H1 (cell line): ENCODE results near the gene NR1I3. TPM values are rescaled to one million over a fixed set of nuclear protein-coding genes. Genes with fewer than 3 reads are reported as not detected.

Experiments used
- CTCF ChIA-PET: fragments of 300-600 bp; sonication (Branson Sonifier 250); formaldehyde crosslinking; loops from one replicate; lab custom pipeline; 2021; ENCODE audit not compliant: partially characterized antibody; lab: Charles Lee
- POLR2A ChIA-PET: fragments of 300-600 bp; sonication (Branson Sonifier 250); formaldehyde crosslinking; loops from one replicate; lab custom pipeline; 2021; ENCODE audit warnings: inconsistent platforms; ENCODE audit not compliant: partially characterized antibody; lab: Charles Lee
- DNase-seq, 2 experiments: peaks; one replicate each; pipeline versions ENCODE4 v3.0.0 to v3.0.0-alpha.2; 2010 to 2022; ENCODE audit warnings: low spot score in 2 of 2, low read depth in 1 of 2, mixed read lengths in 1 of 2
- FAIRE-seq: peaks from 2 replicates; lab custom pipeline; 2011; peaks lifted over from hg19 to GRCh38; lab: Jason Lieb, UNC
- H2AFZ ChIP-seq: 2 replicates; pipeline ENCODE4 v1.8.1; 2012; ENCODE audit warnings: low read length, inconsistent platforms
- H2AK5ac ChIP-seq: 2 replicates; pipeline ENCODE4 v1.6.1; 2013; ENCODE audit warnings: low read depth, low read length
- H2BK120ac ChIP-seq: replicated peaks from 2 replicates; pipeline ENCODE3; 2013; ENCODE audit warnings: low read depth, low read length, inconsistent platforms
- H2BK12ac ChIP-seq: 2 replicates; pipeline ENCODE4 v1.6.1; 2013; ENCODE audit warnings: low read depth, low read length
- H2BK15ac ChIP-seq: 2 replicates; pipeline ENCODE4 v1.6.1; 2013; ENCODE audit warnings: low read length
- H2BK20ac ChIP-seq: 2 replicates; pipeline ENCODE4 v1.6.1; 2013; ENCODE audit warnings: low read length
- H2BK5ac ChIP-seq: 2 replicates; pipeline ENCODE4 v1.6.1; 2013; ENCODE audit warnings: low read depth, low read length
- H3K14ac ChIP-seq: 2 replicates; pipeline ENCODE4 v1.6.1; 2013; ENCODE audit warnings: inconsistent platforms; ENCODE audit not compliant: insufficient read length
- H3K18ac ChIP-seq: 2 replicates; pipeline ENCODE4 v1.6.1; 2013; ENCODE audit warnings: low read length; ENCODE audit errors: extremely low read depth
- H3K23ac ChIP-seq: 2 replicates; pipeline ENCODE4 v1.6.1; 2013; ENCODE audit warnings: inconsistent platforms; ENCODE audit not compliant: insufficient read length
- H3K23me2 ChIP-seq: 2 replicates; pipeline ENCODE4 v1.6.1; 2013; ENCODE audit warnings: low read depth, low read length
- H3K27ac ChIP-seq: 2 replicates; pipeline ENCODE4 v1.6.1; 2011; ENCODE audit warnings: low read depth, low read length, inconsistent platforms
- H3K27me3 ChIP-seq, 4 experiments: replicated peaks in 1 of 4; 1 replicate in 1 of 4; 2 replicates in 3 of 4; pipeline versions ENCODE4 v1.6.1 to v1.8.1; 2011 to 2013; ENCODE audit warnings: low read length in 3 of 4, mild to moderate bottlenecking in 3 of 4, inconsistent platforms in 2 of 4, mixed read lengths in 2 of 4, moderate library complexity in 1 of 4; ENCODE audit not compliant: control insufficient read depth in 3 of 4, insufficient read depth in 3 of 4; ENCODE audit errors: extremely low read depth in 1 of 4
- H3K36me3 ChIP-seq, 4 experiments: 2 replicates each; pipeline versions ENCODE4 v1.6.1 to v1.8.1; 2011 to 2013; ENCODE audit warnings: mild to moderate bottlenecking in 4 of 4, low read length in 3 of 4, moderate library complexity in 2 of 4, control low read depth in 1 of 4, inconsistent platforms in 1 of 4; ENCODE audit not compliant: insufficient read depth in 4 of 4, control insufficient read depth in 2 of 4
- H3K4ac ChIP-seq: replicated peaks from 2 replicates; pipeline ENCODE3; 2013; ENCODE audit warnings: low read length, low read depth, mixed read lengths, inconsistent platforms; ENCODE audit not compliant: insufficient read length
- H3K4me1 ChIP-seq, 4 experiments: replicated peaks in 1 of 4; 1 replicate in 1 of 4; 2 replicates in 3 of 4; pipeline versions ENCODE4 v1.6.1 to v1.8.1; 2011 to 2013; ENCODE audit warnings: low read length in 3 of 4, inconsistent platforms in 2 of 4, mixed read lengths in 1 of 4; ENCODE audit not compliant: insufficient read depth in 4 of 4, control insufficient read depth in 3 of 4
- H3K4me2 ChIP-seq, 2 experiments: 2 replicates each; pipeline versions ENCODE4 v1.6.1 to v1.8.1; 2011 to 2013; ENCODE audit warnings: low read depth in 2 of 2, low read length in 2 of 2, control low read depth in 1 of 2, inconsistent platforms in 1 of 2, mild to moderate bottlenecking in 1 of 2; ENCODE audit not compliant: insufficient read depth in 1 of 2
- H3K4me3 ChIP-seq, 4 experiments: fragments of 200-600, 300-600 bp in 1 of 4; sonication (generic), shearing (Covaris generic), sonication (Bioruptor Twin) in 1 of 4; 2 replicates each; pipeline versions ENCODE4 v1.5.1 to v1.8.1; 2011 to 2016; ENCODE audit warnings: low read length in 4 of 4, low read depth in 3 of 4, control low read depth in 2 of 4, inconsistent platforms in 2 of 4, mild to moderate bottlenecking in 2 of 4, mixed read lengths in 1 of 4, moderate library complexity in 1 of 4; ENCODE audit not compliant: insufficient read depth in 2 of 4; ENCODE audit errors: extremely low read depth in 1 of 4
- H3K56ac ChIP-seq: replicated peaks from 2 replicates; pipeline ENCODE3; 2013; ENCODE audit warnings: low read depth, mild to moderate bottlenecking, mixed read lengths, low read length, inconsistent platforms; ENCODE audit not compliant: insufficient read length
- H3K79me1 ChIP-seq: 2 replicates; pipeline ENCODE4 v1.6.1; 2013; ENCODE audit warnings: low read depth, low read length, control low read depth
- H3K79me2 ChIP-seq, 2 experiments: 2 replicates each; pipeline versions ENCODE4 v1.6.1 to v1.8.1; 2012 to 2013; ENCODE audit warnings: low read length in 2 of 2, mild to moderate bottlenecking in 2 of 2, inconsistent platforms in 1 of 2; ENCODE audit not compliant: insufficient read depth in 2 of 2, control insufficient read depth in 1 of 2
- H3K9ac ChIP-seq, 4 experiments: replicated peaks in 1 of 4; 1 replicate in 1 of 4; 2 replicates in 3 of 4; pipeline versions ENCODE4 v1.6.1 to v1.8.1; 2011 to 2013; ENCODE audit warnings: low read depth in 3 of 4, low read length in 3 of 4, control low read depth in 2 of 4, mild to moderate bottlenecking in 2 of 4, moderate library complexity in 2 of 4, inconsistent platforms in 1 of 4; ENCODE audit errors: extremely low read depth in 1 of 4
- H3K9me3 ChIP-seq, 2 experiments: 2 replicates each; pipeline versions ENCODE4 v1.6.1 to v1.8.1; 2012 to 2013; ENCODE audit warnings: mild to moderate bottlenecking in 2 of 2, moderate library complexity in 2 of 2, control low read depth in 1 of 2, inconsistent platforms in 1 of 2, low read depth in 1 of 2, low read length in 1 of 2, mixed read lengths in 1 of 2; ENCODE audit not compliant: insufficient read depth in 2 of 2
- H4K20me1 ChIP-seq, 2 experiments: replicated peaks in 1 of 2; 2 replicates each; pipeline versions ENCODE3 to v1.8.1; 2011 to 2013; ENCODE audit warnings: inconsistent platforms in 2 of 2, low read length in 2 of 2, mild to moderate bottlenecking in 1 of 2; ENCODE audit not compliant: insufficient read depth in 2 of 2, control insufficient read depth in 1 of 2
- H4K5ac ChIP-seq: 2 replicates; pipeline ENCODE4 v1.6.1; 2013; ENCODE audit warnings: low read length, low read depth, mixed read lengths, inconsistent platforms; ENCODE audit not compliant: insufficient read length
- H4K8ac ChIP-seq: 2 replicates; pipeline ENCODE4 v1.8.0; 2013; ENCODE audit warnings: mild to moderate bottlenecking, moderate library complexity, low read length, inconsistent platforms; ENCODE audit not compliant: insufficient read depth; ENCODE audit errors: extremely low read depth
- H4K91ac ChIP-seq: replicated peaks from 2 replicates; pipeline ENCODE3; 2013; ENCODE audit warnings: low read length, mixed read lengths, inconsistent platforms; ENCODE audit not compliant: insufficient read length
- BCL11A ChIP-seq, 2 experiments: IDR thresholded peaks; one replicate each; pipeline ENCODE4 v1.6.1; 2011; ENCODE audit warnings: low read depth in 2 of 2, low read length in 2 of 2, mild to moderate bottlenecking in 2 of 2
- BRCA1 ChIP-seq: IDR thresholded peaks from 2 replicates; pipeline ENCODE4 v1.6.1; 2012; ENCODE audit warnings: low read depth, low read length, improper control_type of control experiment
- CHD2 ChIP-seq: IDR thresholded peaks from 2 replicates; pipeline ENCODE4 v1.6.1; 2012; ENCODE audit warnings: low read length, improper control_type of control experiment
- CTCF ChIP-seq, 3 experiments: IDR thresholded peaks; 1 replicate in 2 of 3; 2 replicates in 1 of 3; pipeline versions ENCODE4 v1.5.1 to v1.6.1; 2011; ENCODE audit warnings: low read length in 3 of 3, mild to moderate bottlenecking in 3 of 3, inconsistent platforms in 2 of 3, low read depth in 1 of 3, moderate library complexity in 1 of 3; ENCODE audit not compliant: insufficient read depth in 1 of 3; ENCODE audit errors: control extremely low read depth in 1 of 3
- KDM1A ChIP-seq: fragments of 200-600, 300-600 bp; sonication (generic); IDR thresholded peaks from 2 replicates; pipeline ENCODE4 v1.7.1; 2016; ENCODE audit warnings: mild to moderate bottlenecking, low read length, borderline replicate concordance
- MAX ChIP-seq: IDR thresholded peaks from 2 replicates; pipeline ENCODE4 v1.6.1; 2012; ENCODE audit warnings: inconsistent platforms
- SP4 ChIP-seq: IDR thresholded peaks from 2 replicates; pipeline ENCODE4 v1.6.1; 2012; ENCODE audit warnings: low read length, inconsistent platforms
- WGBS, 2 experiments: shearing (Covaris generic) in 1 of 2; methylation state at CpG; one replicate each; pipeline versions ENCODE4 v1.1.6 to v1.1.7; 2013 to 2015; ENCODE audit warnings: low lambda C conversion rate in 2 of 2, mixed read lengths in 2 of 2, inconsistent platforms in 1 of 2, low coverage in 1 of 2, missing lambda C conversion rate in 1 of 2; ENCODE audit not compliant: insufficient replicate concordance in 2 of 2, insufficient coverage in 1 of 2, insufficient read length in 1 of 2; ENCODE audit errors: extremely low coverage in 1 of 2, missing lambda C conversion rate in 1 of 2; 5-methylcytosine and 5-hydroxymethylcytosine counted together
- polyA plus RNA-seq, 7 experiments: library from polyadenylated mRNA; depleted of rRNA in 3 of 7; stranded (reverse) in 5 of 7; unstranded in 2 of 7; fragments of >200 nt in 5 of 7; fragments of 200-250 nt in 2 of 7; gene quantifications; 1 replicate in 5 of 7; 2 replicates in 1 of 7; 4 replicates in 1 of 7; pipeline versions ENCODE4 v1.2.1 to v1.2.3, GENCODE V29; 2011 to 2013; ENCODE audit warnings: missing spikeins in 2 of 7, mixed read lengths in 2 of 7
- total RNA-seq: library from RNA; stranded (reverse); fragmentation: NEBNext Ultra II Directional; extraction: Animal tissue kit (Norgen Biotek cat#: 25700); gene quantifications from 2 replicates; pipeline ENCODE4 v1.2.1, GENCODE V29; 2021

Gene NR1I3
- total and polyA plus RNA-seq, 2 of the 8 experiments (the other 6 are each of a cell fraction or from before 2014, with no cell fraction given), result not detected

- H3K14ac ChIP-seq, result no peak overlapping the region
- H3K23me2 ChIP-seq, result peaks cover 9% of the 10 kb centered on the region; the same call in 1 of the 2 replicates
- peaks cover 6% of the 10 kb centered on the region; the same call in 1 of the 2 replicates for H3K79me1 ChIP-seq
- H2BK15ac ChIP-seq, result no peak overlapping the region
- no peak overlapping the region for H4K91ac ChIP-seq
- no peaks in the 10 kb centered on the region for H3K9me3 ChIP-seq
- CTCF ChIA-PET, result interaction anchor here (0.5 to 6.1 kb wide), 15 partner anchors 9 to 188 kb away, joined by 3 to 67 read pairs (median 6); partner anchors contain the start of genes APOA2, FCER1G, NDUFS2 and PPOX
- FAIRE-seq (no peak), DNase-seq (no peak)
- peak in 2 of 3 experiments; percentile 19 to 29; a peak in 2 of 4 replicates for TF ChIP-seq CTCF (IDR thresholded peaks at IDR 0.05; ENCODE audit: control extremely low read depth in 1 of 3, insufficient read depth in 1 of 3, low read depth in 1 of 3, low read length in 3 of 3)
- TF ChIP-seq CHD2, result no peak
- TF ChIP-seq SP4, result no peak
- TF ChIP-seq KDM1A, result no peak
- TF ChIP-seq BCL11A (IDR thresholded peaks at IDR 0.05; ENCODE audit: low read depth in 2 of 2, low read length in 2 of 2), result no peak
- TF ChIP-seq MAX, result 0 out of 2 replicates have a peak, but pooled peaks have one; percentile 29
- no peak for TF ChIP-seq BRCA1
- peak overlapping the region; percentile 8; the same call in 1 of the 2 replicates for H4K8ac ChIP-seq
- H2BK20ac ChIP-seq, result no peak overlapping the region
- H3K18ac ChIP-seq, result no peak overlapping the region
- no peak overlapping the region for H2AFZ ChIP-seq
- no peak overlapping the region for H3K23ac ChIP-seq
- peaks cover 4 to 14% (median 10%) of the 10 kb centered on the region in 4 experiments; a peak in 5 of 8 replicates for H3K36me3 ChIP-seq
- H3K4ac ChIP-seq, result no peak overlapping the region
- no peaks in the 10 kb centered on the region for H4K20me1 ChIP-seq
- no peak overlapping the region for H3K9ac ChIP-seq
- H2AK5ac ChIP-seq, result no peak overlapping the region
- H4K5ac ChIP-seq, result no peak overlapping the region
- POLR2A ChIA-PET, result interaction anchor here (0.6 to 4.6 kb wide), 3 partner anchors 9 to 37 kb away, joined by 3 to 45 read pairs (median 21); partner anchors contain the start of genes B4GALT3 and NDUFS2
- H2BK12ac ChIP-seq, result no peak overlapping the region
- no peak overlapping the region; the same call in 1 of the 2 replicates for H2BK5ac ChIP-seq
- peaks cover 0 to 5% of the 10 kb centered on the region in 2 experiments; a peak in 1 of 4 replicates for H3K79me2 ChIP-seq
- no peak overlapping the region for H2BK120ac ChIP-seq
- H3K27ac ChIP-seq, result no peak overlapping the region
- H3K4me3 ChIP-seq, result no peak overlapping the region
- WGBS, 2 experiments, result 94% methylated on average over 20 of the region's 21 CpGs; no CpG with 5 or more reads in 1 of the 2 experiments
- H3K4me1 ChIP-seq, result peaks cover 3 to 21% (median 19%) of the 10 kb centered on the region in 4 experiments
- no peaks in the 10 kb centered on the region; a peak in 1 of 7 replicates for H3K27me3 ChIP-seq
- no peak overlapping the region for H3K56ac ChIP-seq
- H3K4me2 ChIP-seq, result no peak overlapping the region
These were observed 44.3 kb downstream of the NR1I3 start for GRCh38 chr1:161193561-161194235.
